H1 (cell line): ENCODE measurements around the gene PC. TPM values are rescaled to one million over a fixed set of nuclear protein-coding genes. Genes with fewer than 3 reads are reported as not detected.
A peak's percentile ranks its signal among the peaks of the same experiment; 100 is the strongest.

Experiments used
- CTCF ChIA-PET: fragments of 300-600 bp; sonication (Branson Sonifier 250); formaldehyde crosslinking; loops from one replicate; lab custom pipeline; 2021; ENCODE audit not compliant: partially characterized antibody; lab: Charles Lee
- POLR2A ChIA-PET: fragments of 300-600 bp; sonication (Branson Sonifier 250); formaldehyde crosslinking; loops from one replicate; lab custom pipeline; 2021; ENCODE audit warnings: inconsistent platforms; ENCODE audit not compliant: partially characterized antibody; lab: Charles Lee
- DNase-seq, 2 experiments: peaks; one replicate each; pipeline versions ENCODE4 v3.0.0 to v3.0.0-alpha.2; 2010 to 2022; ENCODE audit warnings: low spot score in 2 of 2, low read depth in 1 of 2, mixed read lengths in 1 of 2
- FAIRE-seq: peaks from 2 replicates; lab custom pipeline; 2011; peaks lifted over from hg19 to GRCh38; lab: Jason Lieb, UNC
- H2AFZ ChIP-seq: 2 replicates; pipeline ENCODE4 v1.8.1; 2012; ENCODE audit warnings: low read length, inconsistent platforms
- H2AK5ac ChIP-seq: 2 replicates; pipeline ENCODE4 v1.6.1; 2013; ENCODE audit warnings: low read depth, low read length
- H2BK120ac ChIP-seq: replicated peaks from 2 replicates; pipeline ENCODE3; 2013; ENCODE audit warnings: low read depth, low read length, inconsistent platforms
- H2BK12ac ChIP-seq: 2 replicates; pipeline ENCODE4 v1.6.1; 2013; ENCODE audit warnings: low read depth, low read length
- H2BK15ac ChIP-seq: 2 replicates; pipeline ENCODE4 v1.6.1; 2013; ENCODE audit warnings: low read length
- H2BK20ac ChIP-seq: 2 replicates; pipeline ENCODE4 v1.6.1; 2013; ENCODE audit warnings: low read length
- H2BK5ac ChIP-seq: 2 replicates; pipeline ENCODE4 v1.6.1; 2013; ENCODE audit warnings: low read depth, low read length
- H3K14ac ChIP-seq: 2 replicates; pipeline ENCODE4 v1.6.1; 2013; ENCODE audit warnings: inconsistent platforms; ENCODE audit not compliant: insufficient read length
- H3K18ac ChIP-seq: 2 replicates; pipeline ENCODE4 v1.6.1; 2013; ENCODE audit warnings: low read length; ENCODE audit errors: extremely low read depth
- H3K23ac ChIP-seq: 2 replicates; pipeline ENCODE4 v1.6.1; 2013; ENCODE audit warnings: inconsistent platforms; ENCODE audit not compliant: insufficient read length
- H3K23me2 ChIP-seq: 2 replicates; pipeline ENCODE4 v1.6.1; 2013; ENCODE audit warnings: low read depth, low read length
- H3K27ac ChIP-seq: 2 replicates; pipeline ENCODE4 v1.6.1; 2011; ENCODE audit warnings: low read depth, low read length, inconsistent platforms
- H3K27me3 ChIP-seq, 4 experiments: replicated peaks in 1 of 4; 1 replicate in 1 of 4; 2 replicates in 3 of 4; pipeline versions ENCODE4 v1.6.1 to v1.8.1; 2011 to 2013; ENCODE audit warnings: low read length in 3 of 4, mild to moderate bottlenecking in 3 of 4, inconsistent platforms in 2 of 4, mixed read lengths in 2 of 4, moderate library complexity in 1 of 4; ENCODE audit not compliant: control insufficient read depth in 3 of 4, insufficient read depth in 3 of 4; ENCODE audit errors: extremely low read depth in 1 of 4
- H3K36me3 ChIP-seq, 4 experiments: 2 replicates each; pipeline versions ENCODE4 v1.6.1 to v1.8.1; 2011 to 2013; ENCODE audit warnings: mild to moderate bottlenecking in 4 of 4, low read length in 3 of 4, moderate library complexity in 2 of 4, control low read depth in 1 of 4, inconsistent platforms in 1 of 4; ENCODE audit not compliant: insufficient read depth in 4 of 4, control insufficient read depth in 2 of 4
- H3K4ac ChIP-seq: replicated peaks from 2 replicates; pipeline ENCODE3; 2013; ENCODE audit warnings: low read length, low read depth, mixed read lengths, inconsistent platforms; ENCODE audit not compliant: insufficient read length
- H3K4me1 ChIP-seq, 4 experiments: replicated peaks in 1 of 4; 1 replicate in 1 of 4; 2 replicates in 3 of 4; pipeline versions ENCODE4 v1.6.1 to v1.8.1; 2011 to 2013; ENCODE audit warnings: low read length in 3 of 4, inconsistent platforms in 2 of 4, mixed read lengths in 1 of 4; ENCODE audit not compliant: insufficient read depth in 4 of 4, control insufficient read depth in 3 of 4
- H3K4me2 ChIP-seq, 2 experiments: 2 replicates each; pipeline versions ENCODE4 v1.6.1 to v1.8.1; 2011 to 2013; ENCODE audit warnings: low read depth in 2 of 2, low read length in 2 of 2, control low read depth in 1 of 2, inconsistent platforms in 1 of 2, mild to moderate bottlenecking in 1 of 2; ENCODE audit not compliant: insufficient read depth in 1 of 2
- H3K4me3 ChIP-seq, 4 experiments: fragments of 200-600, 300-600 bp in 1 of 4; sonication (generic), shearing (Covaris generic), sonication (Bioruptor Twin) in 1 of 4; 2 replicates each; pipeline versions ENCODE4 v1.5.1 to v1.8.1; 2011 to 2016; ENCODE audit warnings: low read length in 4 of 4, low read depth in 3 of 4, control low read depth in 2 of 4, inconsistent platforms in 2 of 4, mild to moderate bottlenecking in 2 of 4, mixed read lengths in 1 of 4, moderate library complexity in 1 of 4; ENCODE audit not compliant: insufficient read depth in 2 of 4; ENCODE audit errors: extremely low read depth in 1 of 4
- H3K56ac ChIP-seq: replicated peaks from 2 replicates; pipeline ENCODE3; 2013; ENCODE audit warnings: low read depth, mild to moderate bottlenecking, mixed read lengths, low read length, inconsistent platforms; ENCODE audit not compliant: insufficient read length
- H3K79me1 ChIP-seq: 2 replicates; pipeline ENCODE4 v1.6.1; 2013; ENCODE audit warnings: low read depth, low read length, control low read depth
- H3K79me2 ChIP-seq, 2 experiments: 2 replicates each; pipeline versions ENCODE4 v1.6.1 to v1.8.1; 2012 to 2013; ENCODE audit warnings: low read length in 2 of 2, mild to moderate bottlenecking in 2 of 2, inconsistent platforms in 1 of 2; ENCODE audit not compliant: insufficient read depth in 2 of 2, control insufficient read depth in 1 of 2
- H3K9ac ChIP-seq, 4 experiments: replicated peaks in 1 of 4; 1 replicate in 1 of 4; 2 replicates in 3 of 4; pipeline versions ENCODE4 v1.6.1 to v1.8.1; 2011 to 2013; ENCODE audit warnings: low read depth in 3 of 4, low read length in 3 of 4, control low read depth in 2 of 4, mild to moderate bottlenecking in 2 of 4, moderate library complexity in 2 of 4, inconsistent platforms in 1 of 4; ENCODE audit errors: extremely low read depth in 1 of 4
- H3K9me3 ChIP-seq, 2 experiments: 2 replicates each; pipeline versions ENCODE4 v1.6.1 to v1.8.1; 2012 to 2013; ENCODE audit warnings: mild to moderate bottlenecking in 2 of 2, moderate library complexity in 2 of 2, control low read depth in 1 of 2, inconsistent platforms in 1 of 2, low read depth in 1 of 2, low read length in 1 of 2, mixed read lengths in 1 of 2; ENCODE audit not compliant: insufficient read depth in 2 of 2
- H4K20me1 ChIP-seq, 2 experiments: replicated peaks in 1 of 2; 2 replicates each; pipeline versions ENCODE3 to v1.8.1; 2011 to 2013; ENCODE audit warnings: inconsistent platforms in 2 of 2, low read length in 2 of 2, mild to moderate bottlenecking in 1 of 2; ENCODE audit not compliant: insufficient read depth in 2 of 2, control insufficient read depth in 1 of 2
- H4K5ac ChIP-seq: 2 replicates; pipeline ENCODE4 v1.6.1; 2013; ENCODE audit warnings: low read length, low read depth, mixed read lengths, inconsistent platforms; ENCODE audit not compliant: insufficient read length
- H4K8ac ChIP-seq: 2 replicates; pipeline ENCODE4 v1.8.0; 2013; ENCODE audit warnings: mild to moderate bottlenecking, moderate library complexity, low read length, inconsistent platforms; ENCODE audit not compliant: insufficient read depth; ENCODE audit errors: extremely low read depth
- H4K91ac ChIP-seq: replicated peaks from 2 replicates; pipeline ENCODE3; 2013; ENCODE audit warnings: low read length, mixed read lengths, inconsistent platforms; ENCODE audit not compliant: insufficient read length
- ATF2 ChIP-seq: IDR thresholded peaks from 2 replicates; pipeline ENCODE4 v1.6.1; 2012; ENCODE audit warnings: low read length, inconsistent platforms
- ATF3 ChIP-seq: IDR thresholded peaks from 2 replicates; pipeline ENCODE4 v1.6.1; 2011; ENCODE audit warnings: low read depth, mild to moderate bottlenecking, low read length; ENCODE audit not compliant: insufficient read depth
- KDM4A ChIP-seq: IDR thresholded peaks from one replicate; pipeline ENCODE4 v1.7.1; 2012; ENCODE audit warnings: low read depth, mild to moderate bottlenecking, moderate library complexity, low read length, inconsistent platforms; ENCODE audit not compliant: severe bottlenecking
- MAX ChIP-seq: IDR thresholded peaks from 2 replicates; pipeline ENCODE4 v1.6.1; 2012; ENCODE audit warnings: inconsistent platforms
- WGBS, 2 experiments: shearing (Covaris generic) in 1 of 2; methylation state at CpG; one replicate each; pipeline versions ENCODE4 v1.1.6 to v1.1.7; 2013 to 2015; ENCODE audit warnings: low lambda C conversion rate in 2 of 2, mixed read lengths in 2 of 2, inconsistent platforms in 1 of 2, low coverage in 1 of 2, missing lambda C conversion rate in 1 of 2; ENCODE audit not compliant: insufficient replicate concordance in 2 of 2, insufficient coverage in 1 of 2, insufficient read length in 1 of 2; ENCODE audit errors: extremely low coverage in 1 of 2, missing lambda C conversion rate in 1 of 2; 5-methylcytosine and 5-hydroxymethylcytosine counted together
- polyA plus RNA-seq, 7 experiments: library from polyadenylated mRNA; depleted of rRNA in 3 of 7; stranded (reverse) in 5 of 7; unstranded in 2 of 7; fragments of >200 nt in 5 of 7; fragments of 200-250 nt in 2 of 7; gene quantifications; 1 replicate in 5 of 7; 2 replicates in 1 of 7; 4 replicates in 1 of 7; pipeline versions ENCODE4 v1.2.1 to v1.2.3, GENCODE V29; 2011 to 2013; ENCODE audit warnings: missing spikeins in 2 of 7, mixed read lengths in 2 of 7
- total RNA-seq: library from RNA; stranded (reverse); fragmentation: NEBNext Ultra II Directional; extraction: Animal tissue kit (Norgen Biotek cat#: 25700); gene quantifications from 2 replicates; pipeline ENCODE4 v1.2.1, GENCODE V29; 2021

The PC gene
- total and polyA plus RNA-seq, 2 of the 8 experiments (the other 6 are each of a cell fraction or from before 2014, with no cell fraction given): 11.5 to 27.5 TPM

- WGBS, 2 experiments: 72% methylated on average over 14 of the region's 14 CpGs; no CpG with 5 or more reads in 1 of the 2 experiments
- Histone ChIP-seq H2BK20ac (no peak overlapping the region), H3K27ac (0 out of 2 replicates have a peak overlapping the region, but pooled peaks have one; percentile 29), H3K9ac (no peak overlapping the region), H3K23ac (no peak overlapping the region), H4K91ac (peak overlapping the region; percentile 22), H3K56ac (no peak overlapping the region), H3K23me2 (no peaks in the 10 kb centered on the region), H3K4me2 (no peak overlapping the region), H3K79me2 (no peaks in the 10 kb centered on the region), H3K4me3 (no peak overlapping the region), H4K20me1 (peaks cover 0 to 2% of the 10 kb centered on the region in 2 experiments), H3K14ac (no peak overlapping the region), H2BK5ac (no peak overlapping the region), H2BK12ac (0 out of 2 replicates have a peak overlapping the region, but pooled peaks have one; percentile 50), H4K8ac (no peak overlapping the region), H3K4me1 (peaks cover 4 to 21% (median 15%) of the 10 kb centered on the region in 4 experiments), H2BK120ac (no peak overlapping the region), H2AK5ac (0 out of 2 replicates have a peak overlapping the region, but pooled peaks have one; percentile 76), H3K9me3 (no peaks in the 10 kb centered on the region), H2BK15ac (peak overlapping the region; percentile 98), H2AFZ (no peak overlapping the region), H4K5ac (no peak overlapping the region), H3K4ac (no peak overlapping the region), H3K79me1 (peaks cover 2% of the 10 kb centered on the region), H3K36me3 (no peaks in the 10 kb centered on the region), H3K27me3 (no peaks in the 10 kb centered on the region), H3K18ac (peak overlapping the region; percentile 32; the same call in 1 of the 2 replicates)
- FAIRE-seq (no peak), DNase-seq (no peak)
- ChIA-PET POLR2A (interaction anchor here (0.9 to 1.4 kb wide), 5 partner anchors 14 to 37 kb away, joined by 3 to 7 read pairs (median 5); partner anchors contain the start of gene RCE1), CTCF (interaction anchor here (0.7 to 11.9 kb wide), 19 partner anchors 13 to 492 kb away, joined by 3 to 199 read pairs (median 5); partner anchors contain the start of genes C11orf86 and RCE1)
- no peak for TF ChIP-seq ATF3
- TF ChIP-seq MAX: 0 out of 2 replicates have a peak, but pooled peaks have one; percentile 19
- no peak for TF ChIP-seq KDM4A
- TF ChIP-seq ATF2: no peak
Observed at GRCh38 chr11:66880496-66881450, 77.4 kb downstream of the PC start.
